BJ (cell line): ENCODE results near the gene OR12D3. TPM values are rescaled to one million over a fixed set of nuclear protein-coding genes. Genes with fewer than 3 reads are reported as not detected.

Experiments used
- CTCF ChIA-PET: fragments of 350-600 bp; formaldehyde crosslinking; extraction: SDS; loops from one replicate; lab custom pipeline; 2021; ENCODE audit warnings: antibody characterized with exemption, inconsistent platforms; lab: Yijun Ruan, JAX
- POLR2A ChIA-PET: fragments of 300-600 bp; sonication (Branson Sonifier 250); formaldehyde crosslinking; extraction: SDS; loops from one replicate; lab custom pipeline; 2021; ENCODE audit warnings: antibody characterized with exemption; lab: Charles Lee
- DNase-seq: peaks from one replicate; pipeline ENCODE4 v3.0.0-alpha.2; 2011; ENCODE audit warnings: low read depth
- H3K27me3 ChIP-seq: 2 replicates; pipeline ENCODE4 v1.6.0; 2011; ENCODE audit warnings: low read length; ENCODE audit not compliant: control insufficient read depth, insufficient read depth
- H3K36me3 ChIP-seq: 2 replicates; pipeline ENCODE4 v1.5.1; 2011; ENCODE audit warnings: low read length; ENCODE audit not compliant: control insufficient read depth, insufficient read depth
- H3K4me3 ChIP-seq: 2 replicates; pipeline ENCODE4 v1.5.1; 2011; ENCODE audit warnings: low read depth, mild to moderate bottlenecking, control low read depth, low read length
- polyA plus RNA-seq: library from polyadenylated mRNA; depleted of rRNA; stranded (reverse); fragments of >200 nt; gene quantifications from 2 replicates; pipeline ENCODE4 v1.2.3, GENCODE V29; 2011; rRNA removed
- TF ChIP-seq, protein P1 (sequence below): IDR thresholded peaks from 2 replicates; pipeline ENCODE4 v1.5.1; 2011; ENCODE audit warnings: low read depth, mild to moderate bottlenecking, control low read depth, inconsistent platforms, low read length, moderate library complexity; ENCODE audit not compliant: insufficient read depth

Gene OR12D3
- polyA plus RNA-seq, 1 experiment = not detected

DNA sequence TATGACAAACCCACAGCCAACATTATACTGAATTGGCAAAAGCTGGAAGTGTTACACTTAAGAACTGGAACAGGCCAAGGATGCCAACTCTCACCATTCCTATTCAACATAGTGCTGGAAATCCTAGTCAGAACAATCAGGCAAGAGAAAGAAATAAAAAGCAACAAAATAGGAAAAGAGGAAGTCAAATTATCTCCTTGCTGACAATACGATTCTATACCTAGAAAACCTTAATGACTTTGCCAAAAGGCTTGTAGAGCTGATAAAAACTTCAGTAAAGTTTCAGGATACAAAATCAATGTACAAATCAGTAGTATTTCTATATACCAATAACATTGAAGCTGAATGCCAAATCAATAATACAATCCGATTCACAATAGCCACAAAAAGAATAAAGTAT lies 38.8 kb downstream of the OR12D3 start:
- DNase-seq = no peak
- Histone ChIP-seq H3K36me3 (no peaks in the 10 kb centered on the region), H3K27me3 (no peaks in the 10 kb centered on the region), H3K4me3 (no peak overlapping the region)
- TF ChIP-seq, protein P1, sequence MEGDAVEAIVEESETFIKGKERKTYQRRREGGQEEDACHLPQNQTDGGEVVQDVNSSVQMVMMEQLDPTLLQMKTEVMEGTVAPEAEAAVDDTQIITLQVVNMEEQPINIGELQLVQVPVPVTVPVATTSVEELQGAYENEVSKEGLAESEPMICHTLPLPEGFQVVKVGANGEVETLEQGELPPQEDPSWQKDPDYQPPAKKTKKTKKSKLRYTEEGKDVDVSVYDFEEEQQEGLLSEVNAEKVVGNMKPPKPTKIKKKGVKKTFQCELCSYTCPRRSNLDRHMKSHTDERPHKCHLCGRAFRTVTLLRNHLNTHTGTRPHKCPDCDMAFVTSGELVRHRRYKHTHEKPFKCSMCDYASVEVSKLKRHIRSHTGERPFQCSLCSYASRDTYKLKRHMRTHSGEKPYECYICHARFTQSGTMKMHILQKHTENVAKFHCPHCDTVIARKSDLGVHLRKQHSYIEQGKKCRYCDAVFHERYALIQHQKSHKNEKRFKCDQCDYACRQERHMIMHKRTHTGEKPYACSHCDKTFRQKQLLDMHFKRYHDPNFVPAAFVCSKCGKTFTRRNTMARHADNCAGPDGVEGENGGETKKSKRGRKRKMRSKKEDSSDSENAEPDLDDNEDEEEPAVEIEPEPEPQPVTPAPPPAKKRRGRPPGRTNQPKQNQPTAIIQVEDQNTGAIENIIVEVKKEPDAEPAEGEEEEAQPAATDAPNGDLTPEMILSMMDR = no peak
- POLR2A ChIA-PET = no interaction called here
- CTCF ChIA-PET = interaction anchor here (0.7 kb wide), 1 partner anchor 309 kb away, joined by 3 read pairs; no protein-coding TSS in a partner anchor

- no peak for DNase-seq
- POLR2A ChIA-PET = no interaction called here
Measured at GRCh38 chr6:29332676-29333075, 42.4 kb downstream of the OR12D3 start.

GRCh38 chr6:29325777-29326176 lies 49.3 kb downstream of the OR12D3 start:
- Histone ChIP-seq H3K4me3 (no peak overlapping the region), H3K36me3 (no peaks in the 10 kb centered on the region), H3K27me3 (no peaks in the 10 kb centered on the region)
- TF ChIP-seq, protein P1 = no peak
- no peak for DNase-seq
- POLR2A ChIA-PET = no interaction called here
- CTCF ChIA-PET = no interaction called here

More at GRCh38 chr6:29332676-29333075, 42.4 kb downstream of the OR12D3 start:
- H3K36me3 ChIP-seq = no peaks in the 10 kb centered on the region
- TF ChIP-seq, protein P1 = no peak
- CTCF ChIA-PET = no interaction called here
- no peaks in the 10 kb centered on the region for H3K27me3 ChIP-seq
- no peak overlapping the region for H3K4me3 ChIP-seq

Other genes starting within 250 kb of the OR12D3 start
- gene OR2J2, start 204.4 kb downstream of the OR12D3 start, polyA plus RNA-seq = not detected in 2 replicates
- not detected in 2 replicates for gene OR14J1, start 73.6 kb downstream of the OR12D3 start, polyA plus RNA-seq
- not detected in 2 replicates for gene OR5V1, start 6.4 kb downstream of the OR12D3 start, polyA plus RNA-seq
- not detected in 2 replicates for gene OR12D2, start 20.3 kb upstream of the OR12D3 start, polyA plus RNA-seq
- not detected in 2 replicates for gene OR12D1, start 39.6 kb upstream of the OR12D3 start, polyA plus RNA-seq
- gene OR10C1, start 64.0 kb upstream of the OR12D3 start, polyA plus RNA-seq = not detected in 2 replicates
- not detected in 2 replicates for gene OR11A1, start 81.8 kb upstream of the OR12D3 start, polyA plus RNA-seq
- gene OR2H1, start 81.9 kb upstream of the OR12D3 start, polyA plus RNA-seq = not detected in 2 replicates
- not detected in 2 replicates for gene MAS1L, start 112.7 kb upstream of the OR12D3 start, polyA plus RNA-seq
- not detected in 2 replicates for gene UBD, start 184.4 kb upstream of the OR12D3 start, polyA plus RNA-seq
- not detected in 2 replicates for gene OR2H2, start 209.8 kb upstream of the OR12D3 start, polyA plus RNA-seq